Sigmoid colon (tissue), 7 donors: ENCODE measurements around the gene PACRG. TPM values are rescaled to one million over a fixed set of nuclear protein-coding genes. Genes with fewer than 3 reads are reported as not detected.

ENCODE experiments used
- DNase-seq: peaks from one replicate; pipeline ENCODE4 v3.0.0-alpha.2; 2019
- H3K27ac ChIP-seq, 4 donors: fragments of 200-600 bp; sonication (generic); one replicate each; pipeline ENCODE4 v1.5.1; 2016 to 2019; ENCODE audit warnings: mild to moderate bottlenecking in 1 of 4
- H3K27me3 ChIP-seq, 3 donors: fragments of 200-600 bp; sonication (generic); one replicate each; pipeline ENCODE4 v1.5.1; 2019; ENCODE audit warnings: mild to moderate bottlenecking in 1 of 3
- H3K36me3 ChIP-seq, 4 donors: fragments of 200-600 bp; sonication (generic); one replicate each; pipeline ENCODE4 v1.5.1; 2016 to 2019
- H3K4me1 ChIP-seq, 4 donors: fragments of 200-600 bp; sonication (generic); one replicate each; pipeline ENCODE4 v1.5.1; 2017 to 2019
- H3K4me3 ChIP-seq, 4 donors: fragments of 200-600 bp; sonication (generic); one replicate each; pipeline ENCODE4 v1.5.1; 2017 to 2019; ENCODE audit warnings: mild to moderate bottlenecking in 2 of 4, moderate library complexity in 1 of 4
- H3K9me3 ChIP-seq, 4 donors: fragments of 200-600 bp in 3 of 4; sonication (generic) in 3 of 4; one replicate each; pipeline versions ENCODE4 v1.5.1 to v1.6.1; 2013 to 2019
- CTCF ChIP-seq, 4 experiments: fragments of 450-650 bp in 3 of 4; fragments of 200-600 bp in 1 of 4; IDR thresholded peaks; one replicate each; pipeline ENCODE4 v1.5.1; 2016 to 2019; ENCODE audit warnings: antibody characterized with exemption in 4 of 4, mild to moderate bottlenecking in 3 of 4, moderate library complexity in 2 of 4
- EP300 ChIP-seq, 4 donors: sonication (generic); formaldehyde crosslinking; IDR thresholded peaks; one replicate each; pipeline ENCODE4 v1.6.1; 2017; ENCODE audit warnings: antibody characterized with exemption in 4 of 4
- POLR2A ChIP-seq, 2 donors: fragments of 450-650 bp; IDR thresholded peaks; one replicate each; pipeline ENCODE4 v1.6.1; 2016; ENCODE audit warnings: antibody characterized with exemption in 2 of 2, mild to moderate bottlenecking in 2 of 2, moderate library complexity in 2 of 2
- POLR2AphosphoS5 ChIP-seq, 4 donors: sonication (generic); formaldehyde crosslinking; IDR thresholded peaks; one replicate each; pipeline ENCODE4 v1.6.1; 2017; ENCODE audit warnings: antibody characterized with exemption in 4 of 4
- WGBS, 2 donors: extraction: QIAGEN DNeasy Blood & Tissue Kit; methylation state at CpG; one replicate each; pipeline ENCODE4 v1.1.7; 2013; 5-methylcytosine and 5-hydroxymethylcytosine counted together
- intact Hi-C: fragments of 100-400 bp; cut with DNase I; formaldehyde crosslinking; loops from one replicate; pipeline ENCODE4 v1.15.1; 2023
- polyA plus RNA-seq, 3 donors: library from polyadenylated mRNA; stranded (reverse); fragments of 200-250 nt; gene quantifications; one replicate each; pipeline ENCODE4 v1.2.3, GENCODE V29; 2013
- total RNA-seq, 4 donors: library from RNA; depleted of rRNA; stranded (reverse); fragments of >200 nt; gene quantifications; one replicate each; pipeline ENCODE4 v1.1.0, GENCODE V29; 2016
- donor health status: healthy with polysubstance abuse.
- donor health status: Bipolar disorder and iron deficiency.
- donor health status: healthy.

The PACRG gene
- total and polyA plus RNA-seq, 7 donors, result 0.12 to 6.9 (median 0.95) TPM; not detected in 2

GRCh38 chr6:163252061-163252591, 524.4 kb downstream of the PACRG start:
- 66 to 81% methylated on average over 27 of the region's 27 CpGs for WGBS, 2 donors
- H3K4me1 ChIP-seq, result no peaks in the 10 kb centered on the region
- H3K36me3 ChIP-seq, result no peaks in the 10 kb centered on the region
- DNase-seq, result no peak
- no peak for TF ChIP-seq POLR2AphosphoS5 (IDR thresholded peaks at IDR 0.05)
- TF ChIP-seq CTCF (IDR thresholded peaks at IDR 0.05), result no peak
- TF ChIP-seq EP300 (IDR thresholded peaks at IDR 0.05), result no peak
- no peak for TF ChIP-seq POLR2A (IDR thresholded peaks at IDR 0.05)
- H3K27me3 ChIP-seq, result no peaks in the 10 kb centered on the region
- H3K4me3 ChIP-seq, result no peak overlapping the region
- peaks cover 0 to 3% (median 0%) of the 10 kb centered on the region in 4 donors for H3K9me3 ChIP-seq
- H3K27ac ChIP-seq, result no peak overlapping the region
- intact Hi-C loops, result no loop called here

GRCh38 chr6:163253556-163254213, 525.9 kb downstream of the PACRG start:
- H3K9me3 ChIP-seq, result peaks cover 0 to 3% (median 0%) of the 10 kb centered on the region in 4 donors
- H3K27ac ChIP-seq, result no peak overlapping the region
- TF ChIP-seq EP300 (IDR thresholded peaks at IDR 0.05) (no peak), POLR2A (IDR thresholded peaks at IDR 0.05) (no peak), POLR2AphosphoS5 (IDR thresholded peaks at IDR 0.05) (no peak), CTCF (IDR thresholded peaks at IDR 0.05) (no peak)
- H3K27me3 ChIP-seq, result no peaks in the 10 kb centered on the region
- H3K36me3 ChIP-seq, result no peaks in the 10 kb centered on the region
- no peak for DNase-seq
- intact Hi-C loops, result no loop called here
- no peaks in the 10 kb centered on the region for H3K4me1 ChIP-seq
- H3K4me3 ChIP-seq, result no peak overlapping the region
- 73 to 82% methylated on average over 9 of the region's 9 CpGs for WGBS, 2 donors

GRCh38 chr6:163254341-163254835, 526.6 kb downstream of the PACRG start:
- Histone ChIP-seq H3K4me1 (no peaks in the 10 kb centered on the region), H3K27me3 (no peaks in the 10 kb centered on the region), H3K4me3 (no peak overlapping the region), H3K9me3 (peaks cover 0 to 3% (median 0%) of the 10 kb centered on the region in 4 donors), H3K27ac (no peak overlapping the region), H3K36me3 (no peaks in the 10 kb centered on the region)
- intact Hi-C loops, result no loop called here
- no peak for DNase-seq
- 59 to 73% methylated on average over 7 of the region's 7 CpGs for WGBS, 2 donors
- TF ChIP-seq EP300 (IDR thresholded peaks at IDR 0.05), result no peak
- TF ChIP-seq POLR2AphosphoS5 (IDR thresholded peaks at IDR 0.05), result no peak
- no peak for TF ChIP-seq CTCF (IDR thresholded peaks at IDR 0.05)
- TF ChIP-seq POLR2A (IDR thresholded peaks at IDR 0.05), result no peak

- TF ChIP-seq CTCF (IDR thresholded peaks at IDR 0.05) (no peak), POLR2A (IDR thresholded peaks at IDR 0.05) (no peak), EP300 (IDR thresholded peaks at IDR 0.05) (no peak), POLR2AphosphoS5 (IDR thresholded peaks at IDR 0.05) (no peak)
- no peak overlapping the region for H3K4me3 ChIP-seq
- WGBS, 2 donors, result 87 to 92% methylated on average over 2 of the region's 2 CpGs
- H3K9me3 ChIP-seq, result peaks cover 0 to 3% (median 0%) of the 10 kb centered on the region in 4 donors
- no peaks in the 10 kb centered on the region for H3K27me3 ChIP-seq
- peaks cover 0 to 8% (median 4%) of the 10 kb centered on the region in 4 donors for H3K4me1 ChIP-seq
- H3K27ac ChIP-seq, result no peak overlapping the region
- H3K36me3 ChIP-seq, result no peaks in the 10 kb centered on the region
- intact Hi-C loops, result no loop called here
- no peak for DNase-seq
Measured at GRCh38 chr6:163255265-163255664, 527.5 kb downstream of the PACRG start.
